Adrenal gland (tissue), 12 donors: ENCODE data around the gene SMIM35. TPM values are rescaled to one million over a fixed set of nuclear protein-coding genes. Genes with fewer than 3 reads are reported as not detected.
A peak's percentile ranks its signal among the peaks of the same experiment; 100 is the strongest.

Source experiments
- DNase-seq, 7 donors: peaks; one replicate each; pipeline ENCODE4 v3.0.0-alpha.2; 2019 to 2020
- H3K27ac ChIP-seq, 5 donors: fragments of 200-600 bp; sonication (generic) in 4 of 5; 1 replicate in 3 of 5; 2 replicates in 2 of 5; pipeline versions ENCODE4 v1.5.1 to v1.8.0; 2016 to 2020; ENCODE audit warnings: mild to moderate bottlenecking in 1 of 5
- H3K27me3 ChIP-seq: fragments of 200-600 bp; 2 replicates; pipeline ENCODE4 v1.8.0; 2021
- H3K36me3 ChIP-seq, 2 donors: fragments of 200-600 bp; replicated peaks in 1 of 2; 1 replicate in 1 of 2; 2 replicates in 1 of 2; pipeline versions ENCODE4 v1.5.1 to v1.8.0; 2018 to 2022
- H3K4me1 ChIP-seq, 2 donors: fragments of 200-600 bp; replicated peaks in 1 of 2; 1 replicate in 1 of 2; 2 replicates in 1 of 2; pipeline versions ENCODE4 v1.5.1 to v1.8.0; 2018 to 2021
- H3K4me3 ChIP-seq, 4 donors: fragments of 200-600 bp; sonication (generic) in 3 of 4; one replicate each; pipeline ENCODE4 v1.5.1; 2016 to 2018
- H3K9me3 ChIP-seq, 3 donors: fragments of 200-600 bp; sonication (generic) in 1 of 3; replicated peaks in 1 of 3; 1 replicate in 2 of 3; 2 replicates in 1 of 3; pipeline versions ENCODE4 v1.5.1 to v1.8.0; 2016 to 2021
- CTCF ChIP-seq, 6 experiments: fragments of 450-650 bp in 4 of 6; fragments of 200-600 bp in 2 of 6; sonication (generic) in 1 of 6; IDR thresholded peaks; 1 replicate in 5 of 6; 2 replicates in 1 of 6; pipeline versions ENCODE4 v1.5.1 to v1.8.0; 2016 to 2021; ENCODE audit warnings: antibody characterized with exemption in 6 of 6, mild to moderate bottlenecking in 2 of 6, moderate library complexity in 1 of 6
- POLR2A ChIP-seq, 2 donors: fragments of 450-650 bp; IDR thresholded peaks; one replicate each; pipeline ENCODE4 v1.6.1; 2017; ENCODE audit warnings: antibody characterized with exemption in 2 of 2, mild to moderate bottlenecking in 2 of 2, moderate library complexity in 1 of 2
- WGBS, 4 donors: extraction: QIAGEN DNeasy Blood & Tissue Kit in 2 of 4; methylation state at CpG; one replicate each; pipeline versions ENCODE4 v1.1.5 to v1.1.7; 2013 to 2017; 5-methylcytosine and 5-hydroxymethylcytosine counted together
- intact Hi-C, 2 donors: fragments of 100-400 bp; cut with DNase I; formaldehyde crosslinking; loops; one replicate each; pipeline versions ENCODE4 v1.14.1 to v1.15.0; 2022 to 2023
- polyA plus RNA-seq, 3 donors: library from polyadenylated mRNA; stranded (reverse); fragments of 200-250 nt in 2 of 3; fragments of 350-450 nt in 1 of 3; fragmentation: Illumina TruSeq in 1 of 3; extraction: RNeasy Lipid Tissue Mini Kit (QIAGEN cat#74804) in 1 of 3; gene quantifications; one replicate each; pipeline ENCODE4 v1.2.3, GENCODE V29; 2013 to 2014
- total RNA-seq, 9 donors: library from RNA; depleted of rRNA in 4 of 9; stranded (reverse); fragments of >200 nt in 4 of 9; fragments of 120-200 nt in 1 of 9; fragmentation: NEBNext Ultra II Directional in 1 of 9; extraction: Animal tissue kit (Norgen Biotek cat#: 25700) in 1 of 9; gene quantifications; one replicate each; pipeline versions ENCODE4 v1.1.0 to v1.2.4, GENCODE V29; 2013 to 2023
- donor health status: healthy with polysubstance abuse.
- donor health status: Bipolar disorder and iron deficiency.
- donor health status: DM: yes; HTN: yes; CAD: no.
- donor health status: DM: no; HTN: no; CAD: no.
- donor health status: DM: no; HTN: no; CAD: no.
- donor health status: DM: yes; HTN: yes; CAD: no.

Gene SMIM35
- total and polyA plus RNA-seq, 12 donors = 0.07 to 0.10 (median 0.09) TPM; not detected in 7

GRCh38 chr11:118084247-118084646 is 2.5 kb downstream of the SMIM35 start:
- Histone ChIP-seq H3K4me3 (no peak overlapping the region), H3K9me3 (no peaks in the 10 kb centered on the region), H3K4me1 (peaks cover 4 to 41% of the 10 kb centered on the region in 2 donors), H3K36me3 (no peaks in the 10 kb centered on the region), H3K27ac (peak overlapping the region in 3 of 5 donors; percentile 28 to 56 (median 47)), H3K27me3 (no peaks in the 10 kb centered on the region)
- WGBS, 4 donors = 18 to 32% (median 26%) methylated on average over 4 of the region's 4 CpGs
- TF ChIP-seq POLR2A (IDR thresholded peaks at IDR 0.05) (no peak), CTCF (IDR thresholded peaks at IDR 0.05) (no peak)
- intact Hi-C loops = no loop called here
- peak in 2 of 7 donors; percentile 20 to 56 for DNase-seq

GRCh38 chr11:118082880-118083552 is 3.7 kb downstream of the SMIM35 start:
- Histone ChIP-seq H3K27me3 (no peaks in the 10 kb centered on the region), H3K9me3 (no peaks in the 10 kb centered on the region), H3K27ac (peak overlapping the region in 3 of 5 donors; percentile 30 to 56 (median 33)), H3K36me3 (no peaks in the 10 kb centered on the region), H3K4me1 (peaks cover 4 to 36% of the 10 kb centered on the region in 2 donors), H3K4me3 (no peak overlapping the region)
- no peak for TF ChIP-seq POLR2A (IDR thresholded peaks at IDR 0.05)
- no peak for TF ChIP-seq CTCF (IDR thresholded peaks at IDR 0.05)
- WGBS, 4 donors = 60 to 63% (median 62%) methylated on average over 21 of the region's 21 CpGs
- intact Hi-C loops = no loop called here
- peak in 5 of 7 donors; percentile 23 to 61 (median 24) for DNase-seq

- DNase-seq = no peak
- intact Hi-C loops = no loop called here
- WGBS, 4 donors = 79 to 87% (median 85%) methylated on average over 18 of the region's 18 CpGs
- peaks cover 4 to 22% of the 10 kb centered on the region in 2 donors for H3K4me1 ChIP-seq
- H3K4me3 ChIP-seq = no peak overlapping the region
- H3K27ac ChIP-seq = no peak overlapping the region
- H3K36me3 ChIP-seq = no peaks in the 10 kb centered on the region
- H3K9me3 ChIP-seq = no peaks in the 10 kb centered on the region
- TF ChIP-seq POLR2A (IDR thresholded peaks at IDR 0.05) (no peak), CTCF (IDR thresholded peaks at IDR 0.05) (no peak)
- H3K27me3 ChIP-seq = no peaks in the 10 kb centered on the region
These were observed 5.4 kb downstream of the SMIM35 start for GRCh38 chr11:118081241-118081958.

GRCh38 chr11:118080296-118080695 is 6.5 kb downstream of the SMIM35 start:
- intact Hi-C loops = no loop called here
- no peaks in the 10 kb centered on the region for H3K36me3 ChIP-seq
- TF ChIP-seq CTCF (IDR thresholded peaks at IDR 0.05) = no peak
- TF ChIP-seq POLR2A (IDR thresholded peaks at IDR 0.05) = no peak
- no peak overlapping the region for H3K27ac ChIP-seq
- H3K4me3 ChIP-seq = no peak overlapping the region
- H3K27me3 ChIP-seq = no peaks in the 10 kb centered on the region
- H3K4me1 ChIP-seq = peaks cover 4 to 21% of the 10 kb centered on the region in 2 donors
- DNase-seq = no peak
- no peaks in the 10 kb centered on the region for H3K9me3 ChIP-seq
- 75 to 91% (median 87%) methylated on average over 4 to 5 of the region's 5 CpGs for WGBS, 4 donors
